ENCODE results near the gene CCDC88B.
"Not testable (repeated sequence)": the region's sequence is repeated elsewhere in the genome, so short reads cannot be mapped to it uniquely, and the experiment has no call there.

The CCDC88B gene

GRCh38 chr11:64320556-64320955 is 19.4 kb upstream of the CCDC88B start:
- H3K4me3 ChIP-seq (ENCODE audit: low read depth, low read length): no peak overlapping the region
- DNase-seq (ENCODE audit: low read depth): no peak
- TF ChIP-seq CTCF (IDR thresholded peaks at IDR 0.05; ENCODE audit: low read depth, low read length, missing control alignments): no peak

DNA sequence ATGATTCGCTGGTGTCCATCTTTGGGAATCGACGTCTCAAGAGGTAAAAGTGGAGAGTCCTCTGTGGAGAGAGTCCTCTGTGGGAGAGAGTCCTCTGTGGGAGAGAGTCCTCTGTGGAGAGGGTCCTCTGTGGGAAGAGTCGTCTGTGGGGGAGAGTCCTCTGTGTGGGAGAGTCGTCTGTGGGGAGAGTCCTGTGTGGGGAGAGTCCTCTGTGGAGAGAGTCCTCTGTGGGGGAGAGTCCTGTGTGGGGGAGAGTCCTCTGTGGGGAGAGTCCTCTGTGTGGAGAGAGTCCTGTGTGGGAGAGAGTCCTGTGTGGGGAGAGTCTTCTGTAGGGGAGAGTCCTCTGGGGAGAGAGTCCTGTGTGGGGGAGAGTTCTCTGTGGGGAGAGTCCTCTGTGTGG is 19.0 kb upstream of the CCDC88B start:
- DNase-seq (ENCODE audit: low read depth): no peak
- no peak overlapping the region for H3K4me3 ChIP-seq (ENCODE audit: low read depth, low read length)
- no peak for TF ChIP-seq CTCF (IDR thresholded peaks at IDR 0.05; ENCODE audit: low read depth, low read length, missing control alignments)

- H3K4me3 ChIP-seq (ENCODE audit: low read depth, low read length): no peak overlapping the region
- no peak for TF ChIP-seq CTCF (IDR thresholded peaks at IDR 0.05; ENCODE audit: low read depth, low read length, missing control alignments)
- no peak for DNase-seq (ENCODE audit: low read depth)
Observed at GRCh38 chr11:64321533-64321932, 18.5 kb upstream of the CCDC88B start.

DNA sequence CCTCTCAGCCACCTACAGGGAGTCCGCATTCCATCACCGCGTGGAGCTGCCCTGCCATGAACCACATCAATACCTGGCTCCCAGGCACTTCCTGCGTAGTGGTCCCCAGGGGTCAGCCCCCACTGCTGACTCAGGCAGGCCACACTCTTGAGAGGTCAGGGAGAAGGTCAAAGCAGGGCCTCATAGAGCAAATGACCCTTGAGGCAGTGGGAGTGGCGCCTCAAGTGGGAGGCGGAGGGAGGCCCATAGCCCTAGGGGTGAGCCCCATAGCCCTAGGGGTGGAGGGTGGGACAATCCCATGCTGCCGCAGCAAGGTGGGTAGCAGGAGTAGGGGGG is 17.1 kb upstream of the CCDC88B start:
- DNase-seq (ENCODE audit: low read depth): no peak
- TF ChIP-seq CTCF (IDR thresholded peaks at IDR 0.05; ENCODE audit: low read depth, low read length, missing control alignments): no peak
- H3K4me3 ChIP-seq (ENCODE audit: low read depth, low read length): no peak overlapping the region

DNA sequence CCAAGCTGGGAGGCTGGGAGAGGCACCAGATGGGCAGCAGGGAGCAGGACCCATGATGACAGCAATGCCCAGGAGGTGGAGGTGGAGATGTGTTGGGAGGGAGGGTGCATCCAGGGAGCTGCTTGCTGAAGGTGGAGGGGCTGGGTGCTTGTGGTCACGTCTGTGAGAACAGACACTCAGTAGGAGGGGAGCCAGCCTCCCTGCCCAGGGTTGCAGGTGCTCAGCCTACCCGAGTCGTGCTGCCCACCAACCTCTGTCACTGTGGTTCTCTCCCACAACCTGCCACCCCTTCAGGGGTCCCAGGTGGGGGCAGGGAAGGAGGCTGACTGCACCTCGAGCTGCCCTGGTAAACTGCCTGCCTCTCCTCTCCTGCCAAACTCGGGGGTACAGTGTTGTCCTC is 16.6 kb upstream of the CCDC88B start:
- TF ChIP-seq CTCF (IDR thresholded peaks at IDR 0.05; ENCODE audit: low read depth, low read length, missing control alignments): no peak
- no peak overlapping the region for H3K4me3 ChIP-seq (ENCODE audit: low read depth, low read length)
- no peak for DNase-seq (ENCODE audit: low read depth)

- H3K4me3 ChIP-seq (ENCODE audit: low read depth, low read length); DNase-seq (ENCODE audit: low read depth): not testable (repeated sequence)
Observed at GRCh38 chr11:64323984-64324383, 16.0 kb upstream of the CCDC88B start.

GRCh38 chr11:64324692-64325469 is 15.1 kb upstream of the CCDC88B start:
- no peak for TF ChIP-seq CTCF (IDR thresholded peaks at IDR 0.05; ENCODE audit: low read depth, low read length, missing control alignments)
- no peak for DNase-seq (ENCODE audit: low read depth)
- no peak overlapping the region for H3K4me3 ChIP-seq (ENCODE audit: low read depth, low read length)

Data from GM12864 (cell line).